ENCODE data around the gene REC8.

Gene REC8

DNA sequence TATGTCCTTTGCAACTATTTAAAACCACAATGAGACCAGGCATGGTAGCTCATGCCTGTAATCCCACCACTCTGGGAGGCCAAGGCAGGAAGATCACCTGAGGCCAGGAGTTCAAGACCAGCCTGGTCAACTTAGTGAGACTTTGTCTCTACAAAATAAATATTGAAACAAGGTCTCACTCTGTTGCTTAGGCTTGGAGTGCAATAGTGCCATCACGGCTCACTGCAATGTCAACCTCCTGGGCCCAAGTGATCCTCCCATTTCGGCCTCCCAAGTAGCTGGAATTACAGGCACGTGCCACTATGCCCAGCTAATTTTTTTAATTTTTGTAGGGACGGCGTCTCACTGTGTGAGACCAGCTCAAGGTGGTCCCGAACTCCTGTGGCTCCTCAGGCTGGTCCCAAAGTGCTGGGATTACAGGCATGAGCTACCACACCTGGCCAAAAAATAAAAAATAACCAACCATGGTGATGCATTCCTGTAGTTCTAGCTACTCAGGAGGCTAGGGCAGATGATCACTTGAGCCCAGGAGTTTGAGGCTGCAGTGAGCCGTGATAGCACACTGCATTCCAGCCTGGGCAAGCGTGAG lies 42.4 kb upstream of the REC8 start:
- TF ChIP-seq, protein P1, sequence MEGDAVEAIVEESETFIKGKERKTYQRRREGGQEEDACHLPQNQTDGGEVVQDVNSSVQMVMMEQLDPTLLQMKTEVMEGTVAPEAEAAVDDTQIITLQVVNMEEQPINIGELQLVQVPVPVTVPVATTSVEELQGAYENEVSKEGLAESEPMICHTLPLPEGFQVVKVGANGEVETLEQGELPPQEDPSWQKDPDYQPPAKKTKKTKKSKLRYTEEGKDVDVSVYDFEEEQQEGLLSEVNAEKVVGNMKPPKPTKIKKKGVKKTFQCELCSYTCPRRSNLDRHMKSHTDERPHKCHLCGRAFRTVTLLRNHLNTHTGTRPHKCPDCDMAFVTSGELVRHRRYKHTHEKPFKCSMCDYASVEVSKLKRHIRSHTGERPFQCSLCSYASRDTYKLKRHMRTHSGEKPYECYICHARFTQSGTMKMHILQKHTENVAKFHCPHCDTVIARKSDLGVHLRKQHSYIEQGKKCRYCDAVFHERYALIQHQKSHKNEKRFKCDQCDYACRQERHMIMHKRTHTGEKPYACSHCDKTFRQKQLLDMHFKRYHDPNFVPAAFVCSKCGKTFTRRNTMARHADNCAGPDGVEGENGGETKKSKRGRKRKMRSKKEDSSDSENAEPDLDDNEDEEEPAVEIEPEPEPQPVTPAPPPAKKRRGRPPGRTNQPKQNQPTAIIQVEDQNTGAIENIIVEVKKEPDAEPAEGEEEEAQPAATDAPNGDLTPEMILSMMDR (IDR thresholded peaks at IDR 0.05; ENCODE audit: low read depth, low read length, missing control alignments): no peak
- DNase-seq (ENCODE audit: low read depth): no peak
- H3K4me3 ChIP-seq (ENCODE audit: low read depth, low read length): no peak overlapping the region

DNA sequence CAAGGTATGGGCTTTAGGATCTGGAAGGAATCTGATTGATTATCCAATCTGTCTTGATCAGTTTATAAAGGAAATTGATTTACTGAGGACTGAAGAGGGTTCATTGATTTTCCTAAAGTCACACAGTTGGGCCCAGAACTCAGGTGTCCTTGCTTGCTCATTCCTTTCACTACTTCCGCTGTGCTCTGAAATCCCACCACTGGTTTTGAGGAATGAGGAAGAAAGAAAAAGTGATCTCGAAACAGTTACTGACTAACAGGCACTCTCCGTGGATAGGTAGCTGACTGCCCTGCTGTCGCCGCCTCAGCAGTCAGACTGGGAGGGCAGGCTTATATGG lies 41.5 kb upstream of the REC8 start, which contains the start of gene FITM1:
TSS of gene FITM1 (plus strand) at position 280 of the 337 bp plus-strand sequence. CDS start 905 bp downstream, outside the sequence.
- TF ChIP-seq, protein P1 (IDR thresholded peaks at IDR 0.05; ENCODE audit: low read depth, low read length, missing control alignments): no peak
- no peak for DNase-seq (ENCODE audit: low read depth)
- H3K4me3 ChIP-seq (ENCODE audit: low read depth, low read length): no peak within 1 kb of the TSS

DNA sequence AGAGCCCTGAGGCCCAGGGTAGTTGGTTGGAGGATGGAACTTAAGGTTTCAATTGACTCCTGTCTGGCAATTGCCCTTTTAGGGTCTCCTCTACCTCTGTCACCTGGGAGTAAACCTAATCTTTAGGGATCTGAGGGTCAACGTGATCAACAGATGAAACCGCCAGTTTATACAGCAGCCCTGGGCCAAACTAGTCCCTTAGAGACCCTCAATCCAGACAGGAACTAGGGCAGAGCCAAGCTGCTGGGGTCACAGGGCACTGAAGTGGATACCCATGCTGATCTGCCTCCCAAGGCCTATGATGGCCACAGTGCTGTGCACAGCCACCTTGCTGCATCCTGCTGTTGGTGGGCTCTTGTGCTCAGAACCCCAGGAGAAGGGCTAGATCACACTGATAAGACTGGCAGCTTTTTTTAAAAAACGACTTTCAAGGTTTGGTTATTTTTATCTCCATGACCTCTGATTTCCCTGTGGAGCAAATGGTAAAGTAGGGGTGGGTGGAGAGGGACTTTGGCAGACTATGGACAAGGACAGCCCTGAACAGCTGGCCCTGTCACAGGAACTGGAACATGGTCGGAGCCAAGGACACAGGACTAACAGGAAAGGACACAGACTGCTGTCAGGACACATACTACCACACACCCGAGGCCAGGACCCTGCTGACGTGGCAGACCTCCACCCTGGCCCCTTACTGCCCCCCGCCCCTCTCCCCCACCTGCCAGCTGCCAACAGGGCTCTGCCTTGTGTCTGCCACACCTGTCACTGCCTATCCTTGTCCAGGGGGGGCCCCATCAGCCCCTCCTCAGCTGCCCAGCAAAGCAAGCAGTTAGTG lies 40.9 kb upstream of the REC8 start:
- no peak for DNase-seq (ENCODE audit: low read depth)
- H3K4me3 ChIP-seq (ENCODE audit: low read depth, low read length): no peak overlapping the region
- TF ChIP-seq, protein P1 (IDR thresholded peaks at IDR 0.05; ENCODE audit: low read depth, low read length, missing control alignments): no peak

DNA sequence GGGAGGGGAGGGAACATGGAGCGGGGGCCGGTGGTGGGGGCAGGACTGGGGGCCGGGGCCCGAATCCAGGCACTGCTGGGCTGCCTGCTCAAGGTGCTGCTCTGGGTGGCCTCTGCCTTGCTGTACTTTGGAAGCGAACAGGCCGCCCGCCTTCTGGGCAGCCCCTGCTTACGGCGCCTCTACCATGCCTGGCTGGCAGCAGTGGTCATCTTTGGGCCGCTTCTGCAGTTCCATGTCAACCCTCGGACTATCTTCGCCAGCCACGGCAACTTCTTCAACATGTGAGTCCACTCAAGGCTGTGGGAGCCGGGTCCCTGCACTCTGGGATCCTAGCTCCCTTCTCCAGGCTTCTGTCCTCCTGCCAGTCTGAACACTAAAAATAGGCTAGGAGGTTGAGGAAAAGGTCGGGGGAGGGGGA lies 40.3 kb upstream of the REC8 start:
- H3K4me3 ChIP-seq (ENCODE audit: low read depth, low read length): no peak overlapping the region
- TF ChIP-seq, protein P1 (IDR thresholded peaks at IDR 0.05; ENCODE audit: low read depth, low read length, missing control alignments): no peak
- no peak for DNase-seq (ENCODE audit: low read depth)

DNA sequence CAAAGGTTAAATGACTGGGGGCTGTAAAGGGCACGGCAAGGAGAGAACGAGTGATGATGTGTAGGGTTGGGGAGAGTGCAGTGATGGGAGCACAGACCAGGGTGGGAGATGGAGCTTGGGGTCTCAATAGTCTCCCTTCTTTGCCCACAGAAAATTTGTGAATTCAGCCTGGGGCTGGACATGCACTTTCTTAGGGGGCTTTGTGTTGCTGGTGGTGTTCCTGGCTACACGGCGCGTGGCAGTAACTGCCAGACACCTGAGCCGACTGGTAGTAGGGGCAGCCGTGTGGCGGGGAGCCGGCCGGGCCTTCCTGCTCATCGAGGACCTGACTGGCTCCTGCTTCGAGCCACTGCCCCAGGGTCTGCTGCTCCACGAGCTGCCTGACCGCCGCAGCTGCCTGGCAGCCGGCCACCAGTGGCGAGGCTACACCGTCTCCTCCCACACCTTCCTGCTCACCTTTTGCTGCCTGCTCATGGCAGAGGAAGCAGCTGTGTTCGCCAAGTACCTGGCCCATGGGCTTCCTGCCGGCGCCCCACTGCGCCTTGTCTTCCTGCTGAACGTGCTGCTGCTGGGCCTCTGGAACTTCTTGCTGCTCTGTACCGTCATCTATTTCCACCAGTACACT lies 39.7 kb upstream of the REC8 start:
- DNase-seq (ENCODE audit: low read depth): no peak
- H3K4me3 ChIP-seq (ENCODE audit: low read depth, low read length): no peak overlapping the region
- TF ChIP-seq, protein P1 (IDR thresholded peaks at IDR 0.05; ENCODE audit: low read depth, low read length, missing control alignments): no peak

DNA sequence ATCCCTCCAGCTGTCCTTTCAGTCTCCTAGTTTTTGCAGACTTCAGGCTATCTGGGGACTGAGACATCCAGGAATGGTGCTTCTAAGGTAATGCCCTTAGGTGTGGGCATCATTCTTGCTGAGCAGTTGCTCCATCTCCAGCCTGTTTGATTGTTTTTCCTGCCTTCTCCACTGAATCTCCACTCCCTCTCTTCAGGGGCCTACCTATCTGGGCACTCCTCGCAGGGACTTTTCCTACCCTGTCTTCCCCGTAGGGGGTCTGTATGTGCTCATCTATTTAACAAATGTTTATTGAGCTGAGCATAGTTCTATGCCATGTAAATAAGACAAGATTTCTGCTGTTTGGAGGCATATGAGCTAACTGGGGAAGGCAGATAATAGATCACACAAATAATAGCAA lies 38.9 kb upstream of the REC8 start:
- TF ChIP-seq, protein P1 (IDR thresholded peaks at IDR 0.05; ENCODE audit: low read depth, low read length, missing control alignments): no peak
- no peak for DNase-seq (ENCODE audit: low read depth)
- no peak overlapping the region for H3K4me3 ChIP-seq (ENCODE audit: low read depth, low read length)

Data from GM12864 (cell line).